Measurements from ENCODE around the gene GUF1. TPM values are rescaled to one million over a fixed set of nuclear protein-coding genes. Genes with fewer than 3 reads are reported as not detected.

Gene GUF1
- total and polyA plus RNA-seq, 2 of the 13 experiments (the other 11 are each of a cell fraction or from before 2014, with no cell fraction given), result 10.3 to 24.6 TPM

DNA sequence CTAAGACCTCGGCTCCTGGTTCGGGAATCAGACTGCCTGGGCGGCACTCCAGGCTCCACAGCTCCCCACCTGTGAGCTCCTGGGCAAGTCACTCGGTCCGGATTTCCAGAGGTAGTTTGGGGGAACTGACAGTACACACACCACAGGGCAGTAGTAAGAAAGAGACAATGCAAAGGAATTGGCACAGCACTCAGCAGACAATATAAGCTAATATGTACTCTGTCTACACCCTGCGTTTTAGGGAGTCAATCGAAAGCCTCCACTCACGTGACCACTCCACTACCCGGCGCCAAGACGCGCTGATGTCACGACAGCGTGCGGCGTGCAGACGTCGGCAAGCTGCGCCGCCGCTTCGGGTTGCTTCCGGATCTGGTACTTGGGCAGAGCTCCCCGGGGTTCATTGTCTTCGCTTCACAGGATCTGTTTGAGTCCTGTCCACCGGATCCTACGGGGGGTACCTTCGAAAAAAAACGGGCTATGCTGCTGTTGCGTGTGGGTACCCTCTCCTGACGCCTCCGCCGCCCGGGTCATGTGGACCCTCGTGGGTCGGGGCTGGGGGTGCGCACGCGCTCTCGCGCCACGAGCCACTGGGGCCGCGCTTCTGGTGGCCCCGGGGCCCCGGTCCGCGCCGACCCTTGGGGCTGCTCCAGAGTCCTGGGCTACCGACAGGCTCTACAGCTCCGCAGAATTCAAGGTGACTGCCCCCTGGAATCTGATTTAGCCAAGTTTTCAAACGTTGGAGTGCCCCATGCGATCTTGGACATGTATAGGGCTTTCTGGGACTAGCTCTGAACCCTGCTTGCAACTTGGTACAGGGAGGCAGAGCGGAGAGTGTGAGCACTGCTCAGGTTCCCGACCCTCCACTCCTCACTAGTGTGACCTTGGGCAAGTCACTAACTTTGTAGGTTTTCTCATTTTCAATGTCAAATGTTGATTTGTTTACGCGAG, at the start of gene GUF1 (continued):
- peak; percentile 35; the same call in 1 of the 2 replicates for TF ChIP-seq ZNF770 (CRISPR knock-in tag; IDR thresholded peaks at IDR 0.05)
- 0 out of 2 replicates have a peak, but pooled peaks have one; percentile 20 for TF ChIP-seq ZNF724P (CRISPR knock-in tag; IDR thresholded peaks at IDR 0.05; ENCODE audit: borderline replicate concordance)
- peak; percentile 69; the same call in 1 of the 2 replicates for TF ChIP-seq ZNF138 (CRISPR knock-in tag; IDR thresholded peaks at IDR 0.05; ENCODE audit: low read depth)
- 0 out of 2 replicates have a peak, but pooled peaks have one; percentile 72 for TF ChIP-seq ZBTB10 (CRISPR knock-in tag; IDR thresholded peaks at IDR 0.05; ENCODE audit: borderline replicate concordance)
- TF ChIP-seq ZNF205 (CRISPR knock-in tag; IDR thresholded peaks at IDR 0.05), result 0 out of 2 replicates have a peak, but pooled peaks have one; percentile 25
- no peak for TF ChIP-seq SOX6 (IDR thresholded peaks at IDR 0.05)
- peak; percentile 47; the same call in 1 of the 2 replicates for TF ChIP-seq SOX6 (CRISPR knock-in tag; IDR thresholded peaks at IDR 0.05)
- no peak; the same call in 1 of the 2 replicates for TF ChIP-seq HNF4G (IDR thresholded peaks at IDR 0.05; ENCODE audit: borderline replicate concordance, low read depth, low read length)
- TF ChIP-seq HNF4G (CRISPR knock-in tag; IDR thresholded peaks at IDR 0.05; ENCODE audit: borderline replicate concordance, low read depth), result 0 out of 2 replicates have a peak, but pooled peaks have one; percentile 23
- no peak for TF ChIP-seq ZKSCAN1 (IDR thresholded peaks at IDR 0.05; ENCODE audit: low read length)
- peak; percentile 57; the same call in 1 of the 2 replicates for TF ChIP-seq ZNF350 (CRISPR knock-in tag; IDR thresholded peaks at IDR 0.05; ENCODE audit: borderline replicate concordance, low read depth)
- peak; percentile 36 for TF ChIP-seq HDAC2 (CRISPR knock-in tag; IDR thresholded peaks at IDR 0.05)
- TF ChIP-seq SOX5 (CRISPR knock-in tag; IDR thresholded peaks at IDR 0.05; ENCODE audit: borderline replicate concordance), result peak; percentile 31; the same call in 1 of the 2 replicates
- TF ChIP-seq, protein P1, sequence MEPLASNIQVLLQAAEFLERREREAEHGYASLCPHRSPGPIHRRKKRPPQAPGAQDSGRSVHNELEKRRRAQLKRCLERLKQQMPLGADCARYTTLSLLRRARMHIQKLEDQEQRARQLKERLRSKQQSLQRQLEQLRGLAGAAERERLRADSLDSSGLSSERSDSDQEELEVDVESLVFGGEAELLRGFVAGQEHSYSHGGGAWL (CRISPR knock-in tag; IDR thresholded peaks at IDR 0.05), result peak; percentile 69; the same call in 1 of the 2 replicates

Data from HepG2 (cell line).